Transverse colon (tissue), 4 donors: ENCODE data around the gene SCN8A. TPM values are rescaled to one million over a fixed set of nuclear protein-coding genes. Genes with fewer than 3 reads are reported as not detected.

ENCODE experiments used
- total RNA-seq, 4 donors: library from RNA; depleted of rRNA; stranded (reverse); fragments of >200 nt; gene quantifications; one replicate each; pipeline ENCODE4 v1.1.0, GENCODE V29; 2016

SCN8A gene
- total RNA-seq, 4 donors from 2014 or later = 0.37 to 6.8 (median 3.2) TPM

Other genes starting within 250 kb of the SCN8A start
- gene CELA1, start 244.6 kb upstream of the SCN8A start, total RNA-seq = not detected
- gene GALNT6, start 199.8 kb upstream of the SCN8A start, total RNA-seq = 10 to 100 TPM; 17.5 to 52.7 (median 26.8) TPM
- gene SLC4A8, start 166.4 kb upstream of the SCN8A start, total RNA-seq = 1 to 10 TPM in 2 of 4 donors, under 1 TPM in 1, not detected in 1; 0.64 to 2.2 (median 1.1) TPM